ENCODE results near the gene DOCK3. TPM values are rescaled to one million over a fixed set of nuclear protein-coding genes. Genes with fewer than 3 reads are reported as not detected.
"Not testable (repeated sequence)": the region's sequence is repeated elsewhere in the genome, so short reads cannot be mapped to it uniquely, and the experiment has no call there.

DOCK3 gene
- total RNA-seq, 1 donor = 0.36 TPM

DNA sequence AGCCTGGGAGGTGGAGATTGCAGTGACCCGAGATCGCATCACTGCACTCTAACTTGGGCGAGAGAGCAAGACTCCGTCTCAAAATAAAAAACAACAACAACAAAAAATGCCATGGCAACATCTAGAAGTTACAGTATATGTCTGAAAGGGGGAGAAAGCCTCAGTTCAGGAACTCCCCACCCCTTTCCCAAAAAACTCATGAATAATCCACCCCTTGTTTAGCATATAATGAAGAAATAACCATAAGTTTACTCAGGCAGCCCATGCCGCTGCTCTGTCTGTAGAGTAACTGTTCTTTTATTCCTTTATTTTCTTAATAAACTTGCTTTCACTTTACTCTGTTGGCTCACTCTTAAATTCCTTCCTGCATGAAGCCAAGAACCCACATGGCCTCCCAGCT is 145.2 kb downstream of the DOCK3 start:
- Histone ChIP-seq H3K27me3 (ENCODE audit: insufficient read depth, low read length) (no peaks in the 10 kb centered on the region), H3K36me3 (ENCODE audit: insufficient read depth, low read length) (no peaks in the 10 kb centered on the region), H3K27ac (ENCODE audit: low read depth, low read length) (no peak overlapping the region), H3K4me2 (ENCODE audit: insufficient read depth, low read length) (no peak overlapping the region), H3K79me2 (ENCODE audit: insufficient read depth, low read length) (no peaks in the 10 kb centered on the region), H3K4me1 (ENCODE audit: insufficient read depth, low read length) (no peaks in the 10 kb centered on the region), H3K9me3 (ENCODE audit: low read depth, low read length) (no peaks in the 10 kb centered on the region), H4K20me1 (ENCODE audit: insufficient read depth, low read length) (no peaks in the 10 kb centered on the region), H3K4me3 (ENCODE audit: insufficient read depth, low read length) (no peak overlapping the region), H2AFZ (ENCODE audit: low read length) (no peak overlapping the region)
- TF ChIP-seq, protein P1, sequence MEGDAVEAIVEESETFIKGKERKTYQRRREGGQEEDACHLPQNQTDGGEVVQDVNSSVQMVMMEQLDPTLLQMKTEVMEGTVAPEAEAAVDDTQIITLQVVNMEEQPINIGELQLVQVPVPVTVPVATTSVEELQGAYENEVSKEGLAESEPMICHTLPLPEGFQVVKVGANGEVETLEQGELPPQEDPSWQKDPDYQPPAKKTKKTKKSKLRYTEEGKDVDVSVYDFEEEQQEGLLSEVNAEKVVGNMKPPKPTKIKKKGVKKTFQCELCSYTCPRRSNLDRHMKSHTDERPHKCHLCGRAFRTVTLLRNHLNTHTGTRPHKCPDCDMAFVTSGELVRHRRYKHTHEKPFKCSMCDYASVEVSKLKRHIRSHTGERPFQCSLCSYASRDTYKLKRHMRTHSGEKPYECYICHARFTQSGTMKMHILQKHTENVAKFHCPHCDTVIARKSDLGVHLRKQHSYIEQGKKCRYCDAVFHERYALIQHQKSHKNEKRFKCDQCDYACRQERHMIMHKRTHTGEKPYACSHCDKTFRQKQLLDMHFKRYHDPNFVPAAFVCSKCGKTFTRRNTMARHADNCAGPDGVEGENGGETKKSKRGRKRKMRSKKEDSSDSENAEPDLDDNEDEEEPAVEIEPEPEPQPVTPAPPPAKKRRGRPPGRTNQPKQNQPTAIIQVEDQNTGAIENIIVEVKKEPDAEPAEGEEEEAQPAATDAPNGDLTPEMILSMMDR (IDR thresholded peaks at IDR 0.05; ENCODE audit: extremely low read depth, low read depth, low read length) = no peak
- DNase-seq (ENCODE audit: insufficient read length, low spot score, missing footprints) = no peak

DNA sequence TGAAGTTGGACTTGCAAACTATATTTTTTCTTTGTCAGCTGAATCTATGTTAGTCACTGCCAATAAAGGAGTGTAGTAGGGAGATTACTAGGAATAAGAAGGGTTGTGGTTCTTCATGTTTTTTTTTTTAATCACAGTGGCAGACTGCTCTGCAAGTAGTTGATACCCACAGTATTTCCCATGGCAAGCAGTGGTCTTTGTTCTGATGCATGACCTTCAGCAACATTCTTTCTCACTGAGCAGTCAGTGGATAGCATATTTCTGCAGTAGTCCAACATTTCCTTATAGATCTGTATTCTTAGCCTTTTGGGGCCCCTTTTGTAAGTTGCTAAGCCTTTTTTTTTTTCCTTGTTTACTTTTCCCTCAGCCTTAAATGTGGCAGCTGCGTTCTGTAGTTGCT is 151.1 kb downstream of the DOCK3 start:
- Histone ChIP-seq H3K79me2 (ENCODE audit: insufficient read depth, low read length) (no peaks in the 10 kb centered on the region), H4K20me1 (ENCODE audit: insufficient read depth, low read length) (no peaks in the 10 kb centered on the region), H3K36me3 (ENCODE audit: insufficient read depth, low read length) (no peaks in the 10 kb centered on the region), H2AFZ (ENCODE audit: low read length) (no peak overlapping the region), H3K4me2 (ENCODE audit: insufficient read depth, low read length) (no peak overlapping the region), H3K27ac (ENCODE audit: low read depth, low read length) (no peak overlapping the region), H3K4me3 (ENCODE audit: insufficient read depth, low read length) (no peak overlapping the region), H3K4me1 (ENCODE audit: insufficient read depth, low read length) (no peaks in the 10 kb centered on the region), H3K27me3 (ENCODE audit: insufficient read depth, low read length) (no peaks in the 10 kb centered on the region), H3K9me3 (ENCODE audit: low read depth, low read length) (no peaks in the 10 kb centered on the region)
- no peak for DNase-seq (ENCODE audit: insufficient read length, low spot score, missing footprints)
- TF ChIP-seq, protein P1 (IDR thresholded peaks at IDR 0.05; ENCODE audit: extremely low read depth, low read depth, low read length) = no peak

DNA sequence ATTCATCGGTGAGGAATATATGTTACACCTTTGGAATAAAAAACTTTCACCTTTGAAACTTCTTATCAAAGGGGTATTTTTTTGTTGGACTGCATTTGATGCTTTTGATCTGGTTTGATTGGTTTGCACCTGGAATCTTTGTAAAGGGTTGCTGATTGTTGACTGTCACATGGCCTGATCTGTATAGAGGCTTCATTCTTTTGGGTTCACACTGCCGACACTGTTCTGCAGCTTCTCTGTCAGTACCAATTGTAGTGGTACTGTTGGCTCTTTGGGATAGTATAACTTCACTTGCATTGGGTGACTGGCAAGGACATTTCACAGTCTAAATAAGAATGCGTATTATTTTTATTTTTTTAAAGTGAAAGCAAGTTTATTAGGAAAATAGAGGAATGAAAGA is 155.7 kb downstream of the DOCK3 start:
- Histone ChIP-seq H3K4me3 (ENCODE audit: insufficient read depth, low read length) (no peak overlapping the region), H3K36me3 (ENCODE audit: insufficient read depth, low read length) (no peaks in the 10 kb centered on the region)

DNA sequence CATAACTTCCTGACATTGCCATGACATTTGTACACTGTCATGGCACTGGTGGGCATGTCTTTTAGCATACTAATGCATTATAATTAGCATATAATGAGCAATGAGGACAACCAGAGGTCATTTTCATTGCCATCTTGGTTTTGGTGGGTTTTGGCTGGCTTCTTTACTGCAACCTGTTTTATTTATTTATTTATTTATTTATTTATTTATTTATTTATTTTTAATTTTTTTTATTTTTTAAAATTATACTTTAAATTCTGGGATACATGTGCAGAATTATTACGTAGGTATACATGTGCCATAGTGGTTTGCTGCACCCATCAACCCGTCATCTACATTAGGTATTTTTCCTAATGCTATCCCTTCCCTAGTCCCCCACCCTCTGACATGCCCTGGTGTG is 156.3 kb downstream of the DOCK3 start:
- not testable (repeated sequence) for H3K9me3 ChIP-seq (ENCODE audit: low read depth, low read length); H3K36me3 ChIP-seq (ENCODE audit: insufficient read depth, low read length); H3K4me3 ChIP-seq (ENCODE audit: insufficient read depth, low read length); H3K79me2 ChIP-seq (ENCODE audit: insufficient read depth, low read length); H3K4me2 ChIP-seq (ENCODE audit: insufficient read depth, low read length); H4K20me1 ChIP-seq (ENCODE audit: insufficient read depth, low read length); H3K27me3 ChIP-seq (ENCODE audit: insufficient read depth, low read length); H3K27ac ChIP-seq (ENCODE audit: low read depth, low read length); H3K4me1 ChIP-seq (ENCODE audit: insufficient read depth, low read length); H2AFZ ChIP-seq (ENCODE audit: low read length); DNase-seq (ENCODE audit: insufficient read length, low spot score, missing footprints)

More for the DNA sequence above, 155.7 kb downstream of the DOCK3 start:
- H3K79me2 ChIP-seq (ENCODE audit: insufficient read depth, low read length) = no peaks in the 10 kb centered on the region
- H3K4me1 ChIP-seq (ENCODE audit: insufficient read depth, low read length) = no peaks in the 10 kb centered on the region
- H2AFZ ChIP-seq (ENCODE audit: low read length) = no peak overlapping the region
- TF ChIP-seq, protein P1 (IDR thresholded peaks at IDR 0.05; ENCODE audit: extremely low read depth, low read depth, low read length) = no peak
- no peak overlapping the region for H3K27ac ChIP-seq (ENCODE audit: low read depth, low read length)
- H3K4me2 ChIP-seq (ENCODE audit: insufficient read depth, low read length) = no peak overlapping the region
- H3K9me3 ChIP-seq (ENCODE audit: low read depth, low read length) = no peaks in the 10 kb centered on the region
- no peaks in the 10 kb centered on the region for H4K20me1 ChIP-seq (ENCODE audit: insufficient read depth, low read length)
- DNase-seq (ENCODE audit: insufficient read length, low spot score, missing footprints) = no peak
- H3K27me3 ChIP-seq (ENCODE audit: insufficient read depth, low read length) = no peaks in the 10 kb centered on the region

Measured in osteoblast (primary cell).